GM12878 (cell line): ENCODE measurements around the gene CPA4. TPM values are rescaled to one million over a fixed set of nuclear protein-coding genes. Genes with fewer than 3 reads are reported as not detected.

Experiments
- ATAC-seq: fragments of 200-7000 bp; cut with Tn5 transposase; 3 replicates; pipeline ENCODE4 v1.9.1; 2020; ENCODE audit warnings: mild to moderate bottlenecking, moderate library complexity
- BruUV-seq: library from RNA; stranded (reverse); fragments of 400-500 nt; replicated peaks from 2 replicates; lab custom pipeline; 2021; lab: Mats Ljungman, UMichigan
- CTCF ChIA-PET: fragments of 300-600 bp; sonication (Branson Sonifier 250); formaldehyde crosslinking; extraction: SDS; loops from one replicate; lab custom pipeline; 2021; ENCODE audit warnings: inconsistent platforms; lab: Yijun Ruan, JAX
- POLR2A ChIA-PET: fragments of 350-600 bp; formaldehyde crosslinking; extraction: SDS; loops from one replicate; lab custom pipeline; 2021; ENCODE audit warnings: inconsistent platforms; lab: Charles Lee
- RAD21 ChIA-PET: fragments of 300-600 bp; sonication (Branson Sonifier 250); formaldehyde crosslinking; loops from one replicate; lab custom pipeline; 2023; ENCODE audit warnings: antibody characterized with exemption; ENCODE audit not compliant: unreplicated experiment; lab: Charles Lee
- SMC1A ChIA-PET: fragments of 300-600 bp; sonication (Branson Sonifier 250); formaldehyde crosslinking; loops from one replicate; lab custom pipeline; 2023; ENCODE audit not compliant: unreplicated experiment, uncharacterized antibody; lab: Charles Lee
- DNase-seq: peaks from one replicate; pipeline ENCODE4 v3.0.0-alpha.2; 2011; ENCODE audit warnings: low read depth, low spot score
- FAIRE-seq: peaks from 3 replicates; lab custom pipeline; 2011; peaks lifted over from hg19 to GRCh38; lab: Jason Lieb, UNC
- H2AFZ ChIP-seq: 2 replicates; pipeline ENCODE4 v1.6.0; 2011; ENCODE audit warnings: low read depth, low read length, control low read depth; ENCODE audit not compliant: control insufficient read depth
- H3K27ac ChIP-seq: 2 replicates; pipeline ENCODE4 v1.5.1; 2011; ENCODE audit warnings: control low read depth; ENCODE audit not compliant: control insufficient read depth, insufficient read depth
- H3K27me3 ChIP-seq, 2 experiments: replicated peaks in 1 of 2; 2 replicates each; pipeline versions ENCODE4 v1.6.0 to v1.6.1; 2011; ENCODE audit warnings: low read length in 1 of 2; ENCODE audit not compliant: control insufficient read depth in 2 of 2, insufficient read depth in 2 of 2
- H3K36me3 ChIP-seq, 2 experiments: 2 replicates each; pipeline ENCODE4 v1.5.1; 2011; ENCODE audit warnings: low read length in 1 of 2; ENCODE audit not compliant: control insufficient read depth in 2 of 2, insufficient read depth in 2 of 2
- H3K4me1 ChIP-seq: 2 replicates; pipeline ENCODE4 v1.6.1; 2011; ENCODE audit warnings: mild to moderate bottlenecking, low read length, moderate library complexity, mixed read lengths; ENCODE audit not compliant: control insufficient read depth, insufficient read depth
- H3K4me2 ChIP-seq: 2 replicates; pipeline ENCODE4 v1.6.0; 2011; ENCODE audit warnings: control low read depth; ENCODE audit not compliant: control insufficient read depth, insufficient read depth
- H3K4me3 ChIP-seq: fragments of 200-600 bp; sonication (generic); 2 replicates; pipeline ENCODE4 v1.5.1; 2016
- H3K79me2 ChIP-seq: 2 replicates; pipeline ENCODE4 v1.6.0; 2011; ENCODE audit warnings: low read length; ENCODE audit not compliant: control insufficient read depth, insufficient read depth
- H3K9ac ChIP-seq: 2 replicates; pipeline ENCODE4 v1.8.0; 2011; ENCODE audit warnings: low read length, control low read depth, mixed read lengths; ENCODE audit not compliant: control insufficient read depth, insufficient read depth
- H3K9me3 ChIP-seq: replicated peaks from 3 replicates; pipeline ENCODE4 v1.5.1; 2011; ENCODE audit warnings: mild to moderate bottlenecking, low read length; ENCODE audit not compliant: control insufficient read depth, insufficient read depth
- H4K20me1 ChIP-seq: 2 replicates; pipeline ENCODE4 v1.6.0; 2011; ENCODE audit not compliant: control insufficient read depth, insufficient read depth
- ASH2L ChIP-seq: fragments of 300-600, 200-600 bp; sonication (generic); IDR thresholded peaks from 2 replicates; pipeline ENCODE4 v1.6.1; 2017; ENCODE audit warnings: low read depth, mild to moderate bottlenecking, borderline replicate concordance
- CHD2 ChIP-seq: IDR thresholded peaks from 2 replicates; pipeline ENCODE4 v1.6.1; 2011; ENCODE audit warnings: low read depth, low read length, improper control_type of control experiment, borderline replicate concordance
- ETV6 ChIP-seq, 2 experiments: fragments of 450-650 bp in 1 of 2; IDR thresholded peaks in 1 of 2; conservative IDR thresholded peaks in 1 of 2; 2 replicates each; pipeline ENCODE4 v1.6.1; 2014; ENCODE audit warnings: antibody characterized with exemption in 1 of 2, borderline replicate concordance in 1 of 2, low read depth in 1 of 2, mild to moderate bottlenecking in 1 of 2, moderate library complexity in 1 of 2
- MEF2B ChIP-seq: fragments of 450-650 bp; IDR thresholded peaks from 2 replicates; pipeline ENCODE4 v1.6.1; 2018; ENCODE audit warnings: mild to moderate bottlenecking, moderate library complexity; ENCODE audit not compliant: partially characterized antibody, poor library complexity, severe bottlenecking
- POLR2A ChIP-seq: IDR thresholded peaks from 2 replicates; pipeline ENCODE4 v1.6.1; 2011; ENCODE audit warnings: low read depth, mild to moderate bottlenecking, low read length
- POLR2AphosphoS5 ChIP-seq: IDR thresholded peaks from 2 replicates; pipeline ENCODE4 v1.6.1; 2011; ENCODE audit warnings: mild to moderate bottlenecking, low read length, inconsistent platforms
- SKIL ChIP-seq: fragments of 450-650 bp; IDR thresholded peaks from 2 replicates; pipeline ENCODE4 v1.6.1; 2017; ENCODE audit warnings: mild to moderate bottlenecking, low read depth, inconsistent platforms; ENCODE audit not compliant: poor library complexity, severe bottlenecking
- SPI1 ChIP-seq: IDR thresholded peaks from 2 replicates; pipeline ENCODE4 v1.6.1; 2011; ENCODE audit warnings: low read depth, mild to moderate bottlenecking, low read length, moderate library complexity, borderline replicate concordance; ENCODE audit not compliant: insufficient read depth
- WGBS: methylation state at CpG from one replicate; pipeline ENCODE4 v1.1.6; 2016; ENCODE audit warnings: low lambda C conversion rate; ENCODE audit not compliant: insufficient replicate concordance, insufficient coverage; ENCODE audit errors: missing lambda C conversion rate; 5-methylcytosine and 5-hydroxymethylcytosine counted together
- in situ Hi-C: fragments of 300-500 bp; cut with MboI; formaldehyde crosslinking; loops from 9 replicates; pipeline ENCODE4 v1.14.3; 2018; ENCODE audit warnings: mixed read lengths
- intact Hi-C: fragments of 100-400 bp; cut with micrococcal nuclease; formaldehyde crosslinking; loops from one replicate; pipeline ENCODE4 v1.14.2; 2022; ENCODE audit not compliant: unreplicated experiment
- polyA plus RNA-seq, 11 experiments: library from polyadenylated mRNA; depleted of rRNA in 4 of 11; unstranded in 6 of 11; stranded (reverse) in 5 of 11; fragments of >200 nt; fragmentation: Nextera tagmentation in 4 of 11; fragmentation: Illumina TruSeq in 1 of 11; extraction: Ambion mirVana in 4 of 11; extraction: Trizol in 1 of 11; gene quantifications; 1 replicate in 1 of 11; 2 replicates in 10 of 11; pipeline versions ENCODE4 v1.2.1 to v1.2.3, GENCODE V29; 2011 to 2016; ENCODE audit warnings: inconsistent platforms in 2 of 11, missing spikeins in 2 of 11, low read depth in 1 of 11
- total RNA-seq, 4 experiments: library from RNA; depleted of rRNA in 3 of 4; stranded (reverse); fragments of >200 nt in 3 of 4; fragmentation: Illumina TruSeq in 1 of 4; extraction: Trizol in 1 of 4; gene quantifications; 2 replicates each; pipeline versions ENCODE4 v1.2.1 to v1.2.3, GENCODE V29; 2013 to 2021

Gene CPA4
- total and polyA plus RNA-seq, 10 of the 15 experiments (the other 5 are each of a cell fraction or from before 2014, with no cell fraction given) = 0.05 to 0.35 (median 0.18) TPM; not detected in 1

GRCh38 chr7:130341882-130342281, 48.9 kb downstream of the CPA4 start:
- DNase-seq (no peak), ATAC-seq (no peak), FAIRE-seq (no peak)
- no TSS peak for BruUV-seq
- ChIA-PET CTCF (no interaction called here), POLR2A (no interaction called here), RAD21 (no interaction called here), SMC1A (no interaction called here)
- no peaks in the 10 kb centered on the region for H4K20me1 ChIP-seq
- H3K27ac ChIP-seq = no peak overlapping the region
- H2AFZ ChIP-seq = no peak overlapping the region
- no peaks in the 10 kb centered on the region for H3K36me3 ChIP-seq
- no peaks in the 10 kb centered on the region; the same call in 1 of the 2 replicates for H3K4me1 ChIP-seq
- H3K4me3 ChIP-seq = no peak overlapping the region
- in situ Hi-C loops (no loop called here), intact Hi-C loops (no loop called here)
- no peak overlapping the region for H3K9ac ChIP-seq
- 35% methylated on average over 4 of the region's 4 CpGs for WGBS
- H3K79me2 ChIP-seq = no peaks in the 10 kb centered on the region
- no peaks in the 10 kb centered on the region for H3K9me3 ChIP-seq
- no peaks in the 10 kb centered on the region for H3K27me3 ChIP-seq
- TF ChIP-seq POLR2AphosphoS5 = no peak
- TF ChIP-seq SPI1 = no peak
- TF ChIP-seq CHD2 = no peak
- no peak for TF ChIP-seq MEF2B
- TF ChIP-seq ASH2L = no peak
- no peak for TF ChIP-seq SKIL
- no peak for TF ChIP-seq ETV6 (conservative IDR thresholded peaks at IDR 0.05 in 1 of 2, IDR thresholded peaks at IDR 0.05 in 1 of 2; ENCODE audit: borderline replicate concordance in 1 of 2, low read depth in 1 of 2)
- no peak for TF ChIP-seq POLR2A
- TF ChIP-seq, all 136 proteins: peak for 0
- H3K4me2 ChIP-seq = no peak overlapping the region
